ENCODE measurements around the gene RIMS1.

- TF ChIP-seq EZH2 (IDR thresholded peaks at IDR 0.05; ENCODE audit: borderline replicate concordance, low read length) (no peak), CTCF (IDR thresholded peaks at IDR 0.05; ENCODE audit: low read length) (no peak)
These were observed 515.5 kb downstream of the RIMS1 start for GRCh38 chr6:72401865-72402264.

Measured in OCI-LY1 (cell line).